CD4-positive, alpha-beta T cell treated with Interleukin-10 for 1 hour (primary cell): Measurements from ENCODE around the gene ITGAL.

Experiments used
- DNase-seq: peaks from one replicate; pipeline ENCODE4 v3.0.0-alpha.2; 2020

Gene ITGAL

GRCh38 chr16:30552956-30553355 is 80.4 kb downstream of the ITGAL start:
- DNase-seq = no peak

GRCh38 chr16:30553393-30553899 is 80.9 kb downstream of the ITGAL start:
- no peak for DNase-seq

GRCh38 chr16:30554557-30555314 is 82.2 kb downstream of the ITGAL start:
- DNase-seq = no peak

DNA sequence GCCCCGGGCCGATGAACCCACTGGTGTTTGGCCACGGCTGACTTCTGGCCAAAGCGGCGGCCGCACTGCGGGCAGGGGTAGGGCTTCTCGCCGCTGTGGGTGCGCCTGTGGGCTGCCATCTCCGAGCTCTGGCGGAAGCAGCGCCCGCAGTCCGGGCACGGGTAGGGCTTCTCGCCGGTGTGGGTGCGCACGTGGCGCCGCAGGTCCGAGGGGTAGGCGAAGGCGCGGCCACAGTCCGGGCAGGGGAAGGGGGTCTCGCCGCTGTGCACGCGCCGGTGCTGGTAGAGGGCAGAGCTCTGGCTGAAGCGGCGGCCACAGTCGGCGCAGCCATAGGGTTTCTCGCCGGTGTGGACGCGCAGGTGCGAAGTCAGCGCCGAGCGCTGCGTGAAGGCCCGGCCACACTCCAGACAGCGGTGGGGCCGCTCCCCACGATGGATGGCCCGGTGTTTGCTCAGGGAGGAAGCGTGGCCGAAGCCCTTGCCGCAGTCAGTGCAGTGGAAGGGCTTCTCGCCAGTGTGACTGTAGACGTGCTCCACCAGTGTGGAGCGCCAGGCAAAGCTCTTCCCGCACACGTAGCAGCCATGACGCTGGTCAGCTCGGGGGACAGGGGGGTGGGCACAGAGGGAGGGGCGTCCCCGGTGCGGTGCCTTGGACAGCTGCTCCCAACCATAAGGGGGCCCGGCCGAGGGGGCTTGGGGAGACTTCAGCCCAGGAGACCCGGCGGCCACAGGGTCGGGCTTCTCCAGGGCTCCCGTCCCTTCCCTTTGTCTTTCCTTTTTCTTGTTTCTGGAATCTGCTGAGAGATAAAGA is 83.0 kb downstream of the ITGAL start:
- no peak for DNase-seq

DNA sequence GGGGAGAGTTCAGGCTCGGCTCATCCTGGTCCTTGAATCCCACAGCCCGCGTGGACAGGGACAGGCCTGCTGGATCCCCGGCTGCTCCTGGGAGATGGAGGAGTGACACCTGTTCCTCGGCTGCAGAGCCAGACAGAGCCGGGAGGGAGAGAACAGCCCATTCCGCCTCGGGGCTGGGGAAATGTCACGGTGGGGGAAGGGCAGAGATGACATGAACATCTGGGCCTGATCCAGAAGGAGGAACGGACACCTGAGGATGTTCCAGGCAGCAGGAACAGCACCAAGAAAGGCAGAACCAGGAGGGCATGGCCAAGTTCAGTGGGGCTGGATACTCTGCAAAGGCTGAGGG is 83.6 kb downstream of the ITGAL start:
- DNase-seq = no peak

- no peak for DNase-seq
These were observed 85.1 kb downstream of the ITGAL start for GRCh38 chr16:30557707-30557956.

DNA sequence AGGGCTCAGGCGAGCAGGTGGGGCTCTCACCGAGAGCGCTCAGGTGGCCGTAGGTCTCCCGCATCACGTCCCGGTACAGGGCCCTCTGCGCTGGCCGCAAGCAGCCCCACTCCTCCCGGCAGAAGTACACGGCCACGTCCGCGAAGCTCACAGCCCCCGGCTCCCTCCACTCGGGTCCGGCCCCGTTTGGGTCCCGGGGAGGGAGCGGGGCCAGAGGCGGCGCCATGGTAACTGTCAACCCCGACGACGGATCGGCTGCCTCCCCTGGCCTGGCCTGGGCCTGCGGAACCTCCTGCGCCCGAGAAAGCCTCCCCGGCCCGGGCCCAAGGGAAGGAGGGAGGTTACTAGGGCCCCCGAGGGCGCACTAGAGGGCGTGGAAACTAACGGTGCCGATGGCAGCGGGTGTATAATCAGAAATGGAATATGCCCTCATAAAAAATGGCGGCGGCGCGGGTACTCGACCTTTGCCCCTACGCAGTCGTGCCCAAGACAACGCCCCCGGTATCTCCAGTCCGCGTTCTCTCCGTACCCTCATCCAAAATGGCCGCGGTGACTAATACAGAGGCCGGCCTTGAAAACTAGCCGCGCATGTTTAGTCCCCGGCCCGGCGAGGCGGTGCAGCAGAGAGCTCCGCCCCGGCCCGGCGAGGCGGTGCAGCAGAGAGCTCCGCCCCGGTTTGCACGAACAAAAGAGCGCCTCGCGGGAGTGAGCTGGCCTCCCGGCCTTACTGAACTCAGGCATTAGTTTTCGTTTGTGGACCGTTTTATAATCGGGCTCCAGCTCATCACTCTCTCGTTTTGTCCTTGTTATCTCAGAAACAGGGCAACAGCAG is 85.6 kb downstream of the ITGAL start, which contains the start of gene ZNF764:
Gene ZNF764, minus strand, starts transcription at position 418 of the 832 bp plus-strand sequence. Its CDS starts 192 bp downstream, at position 226.
- DNase-seq = peak; percentile 99

- DNase-seq = no peak
These were observed 86.3 kb downstream of the ITGAL start for GRCh38 chr16:30558789-30559377.

- no peak for DNase-seq
These were observed 87.1 kb downstream of the ITGAL start for GRCh38 chr16:30559690-30560089.

GRCh38 chr16:30561089-30561816 is 88.7 kb downstream of the ITGAL start:
- DNase-seq = peak; percentile 37

- no peak for DNase-seq
These were observed 89.5 kb downstream of the ITGAL start for GRCh38 chr16:30562021-30562420.

DNA sequence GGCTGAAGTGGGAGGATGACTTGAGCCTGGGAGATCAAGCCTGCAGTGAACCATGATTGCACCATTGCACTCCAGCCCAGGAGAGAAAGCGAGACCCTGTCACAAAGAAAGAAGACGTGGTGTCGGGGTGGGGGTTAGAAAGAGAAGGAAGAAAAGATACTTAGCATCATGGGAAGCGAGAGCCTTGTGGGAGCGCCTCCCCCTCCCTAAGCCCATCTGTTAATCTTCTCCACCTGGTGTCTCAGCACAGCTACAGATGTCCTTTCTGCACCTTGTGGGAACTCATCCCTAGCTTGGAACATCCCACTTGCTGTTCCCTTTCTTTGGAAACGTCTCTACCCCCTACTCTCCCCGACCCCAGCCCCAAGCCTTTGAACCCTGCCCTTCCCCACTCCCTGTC is 93.0 kb downstream of the ITGAL start:
- no peak for DNase-seq

- DNase-seq = no peak
These were observed 93.4 kb downstream of the ITGAL start for GRCh38 chr16:30565984-30566383.

DNA sequence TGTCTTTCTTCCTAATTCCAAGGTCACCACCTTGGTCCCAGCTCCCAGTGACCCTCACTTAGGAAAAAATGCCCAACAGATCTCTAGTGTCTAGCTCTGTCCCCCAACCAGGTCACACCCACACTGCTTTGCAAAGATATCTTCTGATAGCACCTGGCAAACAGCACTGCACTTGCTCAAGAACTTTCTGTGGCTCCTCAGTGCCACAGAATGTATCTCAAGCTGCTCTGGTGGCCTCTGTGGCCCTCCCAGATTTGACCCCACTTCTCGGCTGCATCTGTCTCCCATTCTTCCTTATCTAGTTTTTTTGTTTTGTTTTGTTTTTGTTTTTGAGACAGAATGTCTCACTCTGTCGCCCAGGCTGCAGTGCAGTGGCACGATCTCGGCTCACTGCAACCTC is 94.0 kb downstream of the ITGAL start:
- no peak for DNase-seq

- peak; percentile 68 for DNase-seq
These were observed 94.8 kb downstream of the ITGAL start for GRCh38 chr16:30567160-30567990.

- peak; percentile 78 for DNase-seq
These were observed 95.6 kb downstream of the ITGAL start for GRCh38 chr16:30567991-30568638.

GRCh38 chr16:30569281-30569680 is 96.7 kb downstream of the ITGAL start:
- DNase-seq = no peak

DNA sequence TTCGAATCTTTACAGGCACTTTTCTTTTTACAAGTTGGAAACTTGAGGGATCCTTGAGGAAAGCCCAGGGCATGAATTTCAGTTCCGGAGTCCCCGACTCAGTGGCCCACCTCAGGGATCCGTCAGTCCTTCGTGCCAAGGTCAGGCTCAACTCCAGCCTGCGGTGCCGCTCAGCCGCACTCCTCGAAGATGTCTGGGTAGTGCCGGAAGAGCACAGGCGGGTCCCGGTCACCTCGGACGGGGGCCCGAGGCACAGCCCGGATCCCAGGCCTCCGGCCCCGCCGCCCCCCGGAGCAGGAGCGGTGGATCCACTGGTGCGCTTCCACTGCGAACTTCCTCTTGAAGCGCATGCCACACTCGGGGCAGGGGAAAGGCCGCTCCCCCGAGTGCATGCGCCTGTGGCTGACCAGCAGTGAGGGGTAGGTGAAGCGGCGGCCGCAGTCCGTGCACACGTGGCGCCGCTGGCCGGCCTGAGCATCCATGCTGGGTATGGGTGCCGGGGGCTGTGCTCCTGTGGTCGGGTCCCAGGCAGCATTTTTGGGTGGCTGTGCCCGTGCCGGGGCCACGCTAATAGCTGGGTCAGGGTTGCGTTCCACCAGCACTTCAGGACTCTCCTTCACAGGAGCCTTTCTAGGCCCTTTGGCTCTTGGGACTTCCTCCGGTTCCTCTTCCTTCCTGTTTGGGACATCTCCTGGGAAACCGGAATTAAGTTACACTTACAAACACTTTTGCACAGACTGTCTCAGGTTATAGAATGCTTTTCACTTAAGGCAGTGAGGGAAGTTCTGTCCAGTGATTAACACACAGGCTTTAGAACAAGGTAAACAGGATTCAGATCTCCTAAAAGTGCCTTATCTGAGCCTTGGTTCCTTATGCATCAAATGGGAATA is 97.4 kb downstream of the ITGAL start:
- no peak for DNase-seq

DNA sequence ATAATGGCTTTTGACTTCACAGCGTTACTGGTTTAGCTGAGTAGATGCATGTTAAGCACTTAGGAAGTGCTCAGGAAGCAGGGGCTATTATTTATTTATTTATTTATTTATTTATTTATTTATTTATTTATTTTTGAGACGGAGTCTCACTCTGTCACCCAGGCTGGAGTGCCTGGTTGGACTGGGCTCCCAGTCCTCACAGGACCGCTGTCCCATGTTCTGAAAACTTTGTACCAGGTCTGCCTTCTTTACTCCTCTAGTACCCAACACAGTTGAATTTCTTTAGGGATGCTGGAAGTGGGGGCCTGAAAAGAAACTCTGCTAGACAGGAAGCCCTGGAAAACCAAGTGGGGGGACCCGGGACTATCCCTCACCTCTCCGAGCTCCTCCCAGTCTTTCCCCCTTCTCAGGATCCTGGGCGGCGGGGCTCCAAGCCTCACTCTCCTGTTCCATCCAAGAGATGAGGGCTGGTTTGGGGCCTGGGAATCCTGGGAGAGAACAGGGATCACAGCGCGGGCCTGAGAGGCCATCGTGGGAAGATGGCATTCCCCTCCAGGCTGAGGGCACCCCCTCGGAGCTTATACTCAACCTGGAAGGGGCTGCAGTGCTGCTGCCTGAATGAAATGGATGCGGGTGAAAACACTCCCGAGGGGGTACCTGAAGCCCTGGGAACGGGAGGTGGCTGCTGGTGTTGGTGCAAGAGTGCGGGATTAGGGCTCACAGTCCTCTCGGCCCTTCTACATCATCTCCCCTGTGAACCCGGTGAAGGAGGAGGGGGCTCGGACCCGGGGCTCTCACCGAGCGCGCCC is 98.3 kb downstream of the ITGAL start:
- no peak for DNase-seq
